ENCODE data around the gene BACH2. TPM values are rescaled to one million over a fixed set of nuclear protein-coding genes. Genes with fewer than 3 reads are reported as not detected.

Gene BACH2
- polyA plus RNA-seq, 1 donor (not counting 4 experiments of a cell fraction or from before 2014, with no cell fraction given) = 0.50 TPM

DNA sequence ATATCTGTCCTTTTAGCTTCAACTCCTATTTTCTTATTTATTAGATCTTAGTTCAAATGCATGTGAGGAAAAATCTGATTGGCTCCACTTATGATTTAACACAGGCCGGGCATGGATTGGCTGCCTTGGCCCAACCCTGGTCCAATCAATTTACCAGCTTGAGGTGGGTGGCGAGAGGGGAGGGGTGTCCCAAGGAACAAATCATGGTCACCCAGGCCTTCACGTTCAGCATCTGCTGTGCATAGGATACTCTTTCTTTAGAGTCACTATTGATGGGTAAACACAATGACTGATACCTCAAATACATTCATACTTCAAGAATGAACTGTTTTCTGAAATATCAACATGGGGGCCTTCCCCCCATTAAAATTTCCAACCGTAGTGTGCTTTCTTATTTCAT lies 14.9 kb upstream of the BACH2 start:
- Histone ChIP-seq H3K9me3 (ENCODE audit: control insufficient read depth, low read depth, low read length) (no peaks in the 10 kb centered on the region), H3K36me3 (ENCODE audit: control insufficient read depth in 2 of 2, extremely low read depth in 1 of 2, insufficient read depth in 2 of 2, low read length in 2 of 2) (no peaks in the 10 kb centered on the region), H3K9ac (ENCODE audit: control insufficient read depth, extremely low read depth, insufficient read depth, low read length) (no peak overlapping the region), H2AFZ (ENCODE audit: control insufficient read depth, low read length) (no peak overlapping the region), H3K4me1 (ENCODE audit: control insufficient read depth, extremely low read depth, insufficient read depth, low read length) (no peaks in the 10 kb centered on the region), H3K27me3 (ENCODE audit: control insufficient read depth, extremely low read depth, insufficient read depth, low read length) (peaks cover 10% of the 10 kb centered on the region), H3K9me1 (ENCODE audit: control insufficient read depth, extremely low read depth, insufficient read depth, low read length) (no peaks in the 10 kb centered on the region), H3K4me2 (ENCODE audit: control insufficient read depth, extremely low read depth, insufficient read depth, low read depth, low read length) (no peak overlapping the region), H3K4me3 (ENCODE audit: control insufficient read depth in 2 of 3, extremely low read depth in 1 of 3, insufficient read depth in 2 of 3, low read depth in 1 of 3, low read length in 3 of 3) (no peak overlapping the region), H4K20me1 (ENCODE audit: control insufficient read depth, extremely low read depth, insufficient read depth, low read length) (no peaks in the 10 kb centered on the region), H3K79me2 (ENCODE audit: control insufficient read depth, insufficient read depth, low read length) (no peaks in the 10 kb centered on the region), H3K27ac (ENCODE audit: control insufficient read depth, insufficient read depth, low read length) (no peak overlapping the region)
- FAIRE-seq (no peak), DNase-seq (ENCODE audit: low read depth, low spot score) (no peak)
- TF ChIP-seq CTCF (optimal IDR thresholded peaks at IDR 0.05 in 1 of 3, IDR thresholded peaks at IDR 0.05 in 1 of 3, conservative IDR thresholded peaks at IDR 0.05 in 1 of 3; ENCODE audit: extremely low read depth in 1 of 3, insufficient read depth in 2 of 3, low read length in 3 of 3) (no peak), EZH2 (IDR thresholded peaks at IDR 0.05; ENCODE audit: low read length) (no peak)
- dilution Hi-C loops (cut with MboI; ENCODE audit: extremely low pct_ligation_motif_present, low sequenced_read_pairs) = no loop called here

DNA sequence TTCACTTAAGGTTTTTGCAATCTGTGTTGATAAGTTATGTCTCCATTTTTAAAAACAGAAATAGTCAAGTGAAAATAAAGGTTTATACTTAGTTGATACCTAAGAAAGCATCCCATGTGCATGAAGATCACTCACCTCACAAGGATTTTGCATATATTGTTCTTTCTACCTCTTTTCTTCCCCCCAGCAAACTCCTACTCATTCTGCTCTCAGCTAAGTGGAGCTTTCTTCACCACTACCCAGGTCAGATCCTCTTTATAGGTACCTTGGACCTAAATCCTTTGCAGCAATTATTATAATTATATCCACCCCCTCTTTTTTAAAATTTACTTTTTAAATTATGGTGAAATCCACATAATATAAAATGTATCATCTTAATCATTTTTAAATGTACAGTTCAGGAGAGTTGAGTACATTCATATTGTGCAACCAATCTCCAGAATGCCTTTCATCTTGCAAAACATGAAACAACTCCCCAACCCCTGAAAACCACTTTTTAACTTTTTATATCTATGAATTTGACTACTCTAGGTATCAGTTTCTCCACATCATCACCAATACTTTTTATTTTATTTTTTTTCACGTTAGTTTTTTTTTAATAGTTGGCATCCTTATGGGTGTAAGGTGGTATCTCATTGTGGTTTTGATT lies 9.3 kb upstream of the BACH2 start:
- no peaks in the 10 kb centered on the region for H3K9me3 ChIP-seq (ENCODE audit: control insufficient read depth, low read depth, low read length)
- no peaks in the 10 kb centered on the region for H4K20me1 ChIP-seq (ENCODE audit: control insufficient read depth, extremely low read depth, insufficient read depth, low read length)
- no peak overlapping the region for H3K4me2 ChIP-seq (ENCODE audit: control insufficient read depth, extremely low read depth, insufficient read depth, low read depth, low read length)
- no peak for TF ChIP-seq CTCF (optimal IDR thresholded peaks at IDR 0.05 in 1 of 3, IDR thresholded peaks at IDR 0.05 in 1 of 3, conservative IDR thresholded peaks at IDR 0.05 in 1 of 3; ENCODE audit: extremely low read depth in 1 of 3, insufficient read depth in 2 of 3, low read length in 3 of 3)
- no peak for TF ChIP-seq EZH2 (IDR thresholded peaks at IDR 0.05; ENCODE audit: low read length)
- dilution Hi-C loops (cut with MboI; ENCODE audit: extremely low pct_ligation_motif_present, low sequenced_read_pairs) = no loop called here
- H3K27me3 ChIP-seq (ENCODE audit: control insufficient read depth, extremely low read depth, insufficient read depth, low read length) = peaks cover 12% of the 10 kb centered on the region
- DNase-seq (ENCODE audit: low read depth, low spot score) (no peak), FAIRE-seq (no peak)
- H3K9ac ChIP-seq (ENCODE audit: control insufficient read depth, extremely low read depth, insufficient read depth, low read length) = no peak overlapping the region
- H3K27ac ChIP-seq (ENCODE audit: control insufficient read depth, insufficient read depth, low read length) = no peak overlapping the region
- H3K4me1 ChIP-seq (ENCODE audit: control insufficient read depth, extremely low read depth, insufficient read depth, low read length) = no peaks in the 10 kb centered on the region
- no peaks in the 10 kb centered on the region for H3K9me1 ChIP-seq (ENCODE audit: control insufficient read depth, extremely low read depth, insufficient read depth, low read length)
- no peaks in the 10 kb centered on the region for H3K36me3 ChIP-seq (ENCODE audit: control insufficient read depth in 2 of 2, extremely low read depth in 1 of 2, insufficient read depth in 2 of 2, low read length in 2 of 2)
- no peak overlapping the region for H3K4me3 ChIP-seq (ENCODE audit: control insufficient read depth in 2 of 3, extremely low read depth in 1 of 3, insufficient read depth in 2 of 3, low read depth in 1 of 3, low read length in 3 of 3)
- no peaks in the 10 kb centered on the region for H3K79me2 ChIP-seq (ENCODE audit: control insufficient read depth, insufficient read depth, low read length)
- H2AFZ ChIP-seq (ENCODE audit: control insufficient read depth, low read length) = no peak overlapping the region

Data from keratinocyte (primary cell).